GM18873 (cell line): Measurements from ENCODE around the gene SNX20.

Experiments used
- ATAC-seq: cut with Tn5 transposase; IDR thresholded peaks from one replicate; pipeline ENCODE4 v1.9.1; 2021; ENCODE audit warnings: mild to moderate bottlenecking, moderate library complexity, moderate number of reproducible peaks; ENCODE audit not compliant: unreplicated experiment, low FRiP score

SNX20 gene

GRCh38 chr16:50665128-50665878 is 15.8 kb downstream of the SNX20 start:
- peak; percentile 41 for ATAC-seq

- no peak for ATAC-seq
These were observed 16.8 kb downstream of the SNX20 start for GRCh38 chr16:50664270-50664669.

- ATAC-seq: no peak
These were observed 18.7 kb downstream of the SNX20 start for GRCh38 chr16:50662306-50662940.

DNA sequence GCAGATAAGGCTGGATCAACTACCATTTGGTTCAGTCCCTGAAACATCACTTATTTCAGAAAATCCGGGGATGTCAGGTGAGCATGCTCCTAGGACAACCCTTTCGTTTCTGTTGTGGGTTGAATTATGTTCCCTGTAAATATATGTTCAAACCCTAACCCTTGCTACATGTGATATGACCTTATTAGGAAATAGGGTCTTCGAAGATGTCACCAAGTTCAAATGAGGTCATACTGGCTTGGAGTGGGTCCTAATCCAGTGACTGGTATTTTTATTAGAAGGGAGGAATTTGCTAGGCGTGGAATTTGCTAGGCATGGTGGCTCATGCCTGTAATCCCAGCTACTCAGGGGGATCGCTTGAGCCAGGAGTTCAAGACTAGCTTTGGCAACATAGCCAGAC is 21.3 kb downstream of the SNX20 start:
- ATAC-seq: no peak

GRCh38 chr16:50657241-50657640 is 23.9 kb downstream of the SNX20 start:
- ATAC-seq: no peak

GRCh38 chr16:50655558-50656055 is 25.5 kb downstream of the SNX20 start:
- no peak for ATAC-seq

DNA sequence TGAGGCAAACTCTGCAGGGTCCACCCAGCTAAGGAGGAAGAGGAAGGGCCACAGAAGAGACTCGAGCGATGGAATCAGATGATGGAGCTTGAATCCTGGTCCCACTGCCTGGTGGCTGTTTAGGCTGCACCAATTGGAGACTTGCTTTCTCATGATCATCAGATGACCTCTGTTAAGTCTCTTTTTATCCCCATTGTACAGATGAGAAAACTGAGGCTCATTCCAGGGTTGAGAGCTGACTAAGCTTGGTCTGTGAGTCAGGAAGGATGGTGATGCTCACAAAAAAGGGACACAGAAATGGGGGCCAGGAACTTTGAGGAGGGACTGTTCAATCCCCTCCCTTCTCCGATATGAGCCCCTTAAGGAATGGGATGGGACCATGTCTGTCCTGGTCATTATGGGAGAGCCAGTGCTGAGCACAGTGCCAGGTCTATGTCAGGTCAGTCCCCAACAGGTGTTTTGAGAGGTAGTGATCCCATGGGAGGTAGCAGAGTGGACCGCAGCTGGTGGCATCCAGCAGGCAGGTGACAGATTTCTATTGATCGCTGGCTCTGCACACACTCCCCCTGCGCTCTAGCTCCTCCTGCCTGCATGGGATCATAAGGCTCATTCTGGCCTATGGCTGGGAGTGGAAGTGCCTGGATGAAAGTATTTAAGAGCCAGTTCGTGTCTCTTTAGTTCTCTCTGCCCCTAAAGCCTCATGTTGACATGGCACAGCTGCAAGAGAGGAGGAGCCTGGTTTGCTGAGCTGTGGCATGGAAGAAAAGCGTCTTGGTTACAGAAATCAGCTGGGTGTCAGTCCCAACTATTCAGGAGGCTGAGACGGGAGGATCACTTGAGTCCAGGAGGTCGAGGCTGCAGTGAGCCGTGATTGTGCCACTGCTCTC is 27.2 kb downstream of the SNX20 start:
- ATAC-seq: no peak

DNA sequence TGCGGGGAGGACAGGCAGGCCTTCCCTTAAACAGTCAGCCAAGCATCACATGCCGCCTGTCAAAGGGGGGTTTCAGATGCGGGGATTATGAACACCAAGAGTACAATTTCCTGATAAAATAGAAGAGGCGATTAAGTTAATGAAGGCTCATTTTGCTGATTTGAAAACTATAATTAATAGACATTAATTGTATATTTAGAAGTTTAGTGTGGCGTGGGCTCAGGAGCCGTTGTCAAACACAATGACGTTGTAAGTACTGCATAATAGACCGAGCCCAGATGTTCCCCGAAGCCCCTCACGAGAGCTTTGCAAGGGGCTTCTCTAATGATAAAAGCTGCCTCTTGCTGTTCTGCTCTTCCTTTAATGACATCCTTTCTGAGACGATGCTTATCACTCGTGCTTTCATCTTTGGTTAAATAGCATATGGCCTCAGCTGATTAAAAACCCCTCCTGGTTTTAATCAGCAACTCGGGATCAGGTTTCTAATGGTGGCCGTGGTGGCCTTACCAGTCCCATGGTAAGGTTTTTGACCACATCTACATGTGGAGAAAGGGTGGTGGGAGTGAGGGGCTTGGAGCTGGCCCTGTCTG is 28.2 kb downstream of the SNX20 start:
- ATAC-seq: no peak

DNA sequence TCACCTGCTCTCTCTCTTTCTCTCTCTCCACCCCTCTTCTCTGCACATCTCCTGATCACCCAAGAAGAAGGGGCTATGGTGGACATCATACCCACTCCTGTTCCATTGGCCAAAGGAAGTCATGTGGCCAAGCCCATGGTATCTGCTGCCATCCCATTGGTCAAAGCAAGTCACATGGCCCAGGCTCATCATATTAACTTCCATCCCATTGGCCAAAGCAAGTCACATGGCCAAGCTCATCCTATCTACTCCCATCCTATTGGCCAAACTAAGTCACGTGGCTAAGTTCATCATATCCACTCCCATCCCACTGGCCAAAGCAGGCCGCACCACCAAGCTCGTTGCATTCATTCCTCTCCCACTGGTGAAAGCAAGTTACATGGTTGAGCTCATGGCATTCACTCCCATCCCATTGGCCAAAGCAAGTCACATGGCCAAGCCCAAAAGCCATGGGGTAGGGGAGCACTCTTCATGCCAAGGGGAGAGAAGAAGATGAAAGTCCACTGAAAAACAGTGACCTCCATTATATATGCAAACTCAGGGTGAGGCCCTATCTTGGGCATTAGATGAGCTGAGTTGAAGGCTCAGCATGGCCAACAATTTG is 29.2 kb downstream of the SNX20 start:
- ATAC-seq: no peak

DNA sequence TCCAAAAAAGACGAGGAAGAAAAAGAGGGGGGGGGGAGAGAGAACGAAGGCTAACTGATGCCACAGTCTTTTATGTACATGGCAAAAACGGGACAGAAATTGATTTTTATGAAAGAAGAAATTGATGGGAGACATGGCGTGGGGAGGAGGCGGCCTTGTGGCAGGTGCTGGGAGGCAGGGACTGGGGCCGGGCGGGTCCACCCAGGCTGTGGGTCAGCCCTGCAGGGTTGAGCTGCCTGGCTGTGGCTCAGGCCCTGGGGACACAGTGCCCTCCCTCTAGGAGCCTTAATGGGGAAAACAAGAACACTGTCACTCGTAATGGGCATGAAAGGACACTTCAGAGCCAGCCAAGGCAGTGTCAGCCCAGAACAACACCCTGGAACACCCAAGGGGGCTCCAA is 34.8 kb downstream of the SNX20 start:
- ATAC-seq: no peak

- ATAC-seq: no peak
These were observed 35.4 kb downstream of the SNX20 start for GRCh38 chr16:50645563-50646220.

- no peak for ATAC-seq
These were observed 36.4 kb downstream of the SNX20 start for GRCh38 chr16:50644729-50645128.

DNA sequence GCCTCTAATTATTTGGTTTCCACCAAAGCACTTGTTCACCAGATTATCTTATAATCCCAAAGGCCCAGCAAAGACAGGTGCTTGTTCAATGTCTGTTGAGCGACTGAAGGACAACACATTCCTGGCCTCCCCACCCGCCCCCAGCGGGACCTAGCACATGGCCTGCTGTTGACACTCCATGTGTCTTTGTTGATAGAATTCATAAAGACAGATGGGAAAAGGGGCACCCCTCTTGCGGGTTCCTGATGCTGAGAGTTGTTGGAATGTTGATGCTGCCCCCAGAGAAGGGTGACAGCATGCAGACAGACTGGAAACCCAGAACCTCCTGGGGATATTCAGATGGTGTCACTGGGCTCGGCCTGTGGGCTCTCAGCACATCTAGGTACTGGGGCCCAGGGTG is 36.9 kb downstream of the SNX20 start:
- no peak for ATAC-seq

GRCh38 chr16:50643192-50643591 is 37.9 kb downstream of the SNX20 start:
- no peak for ATAC-seq

- ATAC-seq: no peak
These were observed 38.8 kb downstream of the SNX20 start for GRCh38 chr16:50642349-50642748.

- no peak for ATAC-seq
These were observed 39.3 kb downstream of the SNX20 start for GRCh38 chr16:50641818-50642187.

DNA sequence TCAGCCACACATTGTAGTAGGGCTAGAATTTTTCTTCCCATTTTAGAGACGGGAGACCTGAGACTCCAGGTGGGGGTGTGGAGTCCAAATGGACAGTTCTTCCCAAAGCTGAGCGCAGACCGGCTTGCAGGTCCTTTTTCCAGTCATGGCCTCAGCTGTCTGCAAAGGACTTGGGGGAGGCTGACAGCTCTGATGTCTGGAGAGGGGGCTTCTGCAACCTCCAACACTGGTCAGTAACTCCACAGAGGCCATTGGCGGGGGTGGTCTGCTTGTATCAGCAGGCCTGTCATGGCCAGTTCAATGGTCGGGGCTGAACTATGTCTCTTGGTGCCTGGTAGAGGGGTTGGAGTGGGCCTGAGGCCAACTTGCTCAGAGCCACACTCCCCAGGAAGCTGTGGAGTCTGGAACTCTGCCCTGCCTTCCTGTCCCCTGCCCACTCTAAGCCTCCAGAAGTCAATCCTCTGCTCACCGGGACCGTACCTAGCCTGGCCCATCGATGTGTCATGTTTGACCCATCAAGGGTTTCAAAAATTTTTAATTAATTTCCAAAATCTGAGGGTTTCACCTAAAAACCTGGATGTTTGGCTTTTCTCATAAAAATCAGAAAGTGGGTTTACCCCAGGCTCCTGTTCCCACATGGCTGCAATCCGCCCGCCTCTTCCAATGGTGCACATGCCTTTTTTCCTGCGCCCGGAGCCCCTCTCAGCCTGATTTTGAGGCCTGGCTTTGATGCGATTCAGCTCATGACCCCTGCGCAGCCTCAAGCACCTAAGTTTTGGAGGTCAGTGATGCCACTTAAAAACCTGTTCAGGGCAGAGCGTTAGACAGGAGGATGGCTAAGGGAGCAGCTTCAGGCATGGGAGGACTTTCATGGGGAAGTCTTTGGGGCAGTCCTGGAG is 39.9 kb downstream of the SNX20 start:
- ATAC-seq: no peak

DNA sequence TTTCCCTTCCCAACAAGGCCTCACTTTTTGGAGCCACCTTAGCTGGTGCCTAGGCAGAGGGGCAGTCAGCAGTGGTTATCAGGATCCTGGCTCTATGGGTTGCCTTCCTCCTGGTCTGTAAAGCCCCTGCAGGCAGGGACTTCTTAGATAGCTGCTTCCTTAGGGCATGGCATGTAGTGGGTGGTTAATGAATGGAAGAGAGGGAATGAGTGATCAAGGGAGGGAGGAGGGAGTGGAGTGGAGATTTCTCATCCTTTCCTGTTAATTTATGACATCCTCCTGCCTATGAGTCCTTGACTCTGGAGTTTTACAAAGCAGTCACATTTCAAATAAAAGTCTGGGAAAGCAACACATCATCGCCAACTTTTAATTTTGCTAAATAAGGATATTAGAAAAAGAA is 40.7 kb downstream of the SNX20 start:
- no peak for ATAC-seq
